GM23338 (cell line): ENCODE measurements around the gene TMPRSS3. TPM values are rescaled to one million over a fixed set of nuclear protein-coding genes. Genes with fewer than 3 reads are reported as not detected.

Source experiments
- ATAC-seq: fragments of 200-7000 bp; cut with Tn5 transposase; 3 replicates; pipeline ENCODE4 v1.9.1; 2020
- DNase-seq: peaks from one replicate; pipeline ENCODE4 v3.0.0-alpha.2; 2015; ENCODE audit warnings: low spot score
- H2AFZ ChIP-seq: fragments of 200-600 bp; sonication (generic); 2 replicates; pipeline ENCODE4 v1.8.0; 2016; ENCODE audit warnings: antibody characterized with exemption, mild to moderate bottlenecking, moderate library complexity
- H3F3A ChIP-seq: fragments of 200-600 bp; sonication (generic); replicated peaks from 2 replicates; pipeline ENCODE4 v1.8.0; 2017; ENCODE audit warnings: antibody characterized with exemption, mixed run types, low read depth
- H3K27ac ChIP-seq: fragments of 200-600 bp; sonication (generic); 2 replicates; pipeline ENCODE4 v1.6.1; 2016; ENCODE audit warnings: low read depth
- H3K27me3 ChIP-seq: fragments of 200-600 bp; sonication (generic); 2 replicates; pipeline ENCODE4 v1.8.0; 2016; ENCODE audit warnings: mild to moderate bottlenecking, mixed run types, moderate library complexity; ENCODE audit not compliant: insufficient read depth
- H3K36me3 ChIP-seq: fragments of 200-600 bp; sonication (generic); 2 replicates; pipeline ENCODE4 v1.8.0; 2016; ENCODE audit warnings: mild to moderate bottlenecking; ENCODE audit not compliant: insufficient read depth
- H3K4me1 ChIP-seq: fragments of 200-600 bp; sonication (generic); 2 replicates; pipeline ENCODE4 v1.8.0; 2016; ENCODE audit warnings: mild to moderate bottlenecking, moderate library complexity; ENCODE audit not compliant: insufficient read depth
- H3K4me2 ChIP-seq: fragments of 200-600 bp; sonication (generic); 2 replicates; pipeline ENCODE4 v1.7.1; 2017; ENCODE audit warnings: mixed run types
- H3K4me3 ChIP-seq: fragments of 200-600 bp; sonication (generic); 2 replicates; pipeline ENCODE4 v1.6.1; 2016; ENCODE audit warnings: mixed run types
- H3K79me2 ChIP-seq: fragments of 200-600 bp; sonication (generic); replicated peaks from 2 replicates; pipeline ENCODE4 v1.8.0; 2017; ENCODE audit warnings: mild to moderate bottlenecking; ENCODE audit not compliant: insufficient read depth
- H3K9me2 ChIP-seq: fragments of 200-600 bp; sonication (generic); 2 replicates; pipeline ENCODE4 v1.8.0; 2017; ENCODE audit not compliant: insufficient read depth
- H4K20me1 ChIP-seq: fragments of 200-600 bp; sonication (generic); replicated peaks from 2 replicates; pipeline ENCODE4 v1.8.0; 2017; ENCODE audit warnings: mild to moderate bottlenecking; ENCODE audit not compliant: insufficient read depth
- H3K27ac Mint-ChIP-seq: 2 replicates; pipeline ENCODE4 v1.8.0; 2020; ENCODE audit warnings: inconsistent platforms, mild to moderate bottlenecking, moderate library complexity, mixed read lengths
- H3K27me3 Mint-ChIP-seq: 3 replicates; pipeline ENCODE4 v1.8.0; 2022; ENCODE audit warnings: low read depth, mild to moderate bottlenecking, moderate library complexity, mixed read lengths, inconsistent platforms; ENCODE audit not compliant: insufficient read depth, poor library complexity
- H3K36me3 Mint-ChIP-seq: 3 replicates; pipeline ENCODE4 v1.8.0; 2021; ENCODE audit warnings: low read depth, mild to moderate bottlenecking, inconsistent platforms, moderate library complexity, mixed read lengths
- H3K4me1 Mint-ChIP-seq: 3 replicates; pipeline ENCODE4 v1.8.0; 2020; ENCODE audit warnings: mild to moderate bottlenecking, inconsistent platforms, mixed read lengths
- H3K4me3 Mint-ChIP-seq: 3 replicates; pipeline ENCODE4 v1.8.0; 2021; ENCODE audit warnings: moderate library complexity, mild to moderate bottlenecking, inconsistent platforms, mixed read lengths
- H3K9me3 Mint-ChIP-seq: 3 replicates; pipeline ENCODE4 v1.8.0; 2020; ENCODE audit warnings: moderate library complexity, mild to moderate bottlenecking, inconsistent platforms, mixed read lengths
- CREB1 ChIP-seq: fragments of 250-450 bp; sonication (Bioruptor Pico); IDR thresholded peaks from 2 replicates; pipeline ENCODE4 v1.5.0; 2020; ENCODE audit warnings: low read depth, mild to moderate bottlenecking, moderate library complexity
- CTCF ChIP-seq, 2 experiments: fragments of 200-600 bp in 1 of 2; sonication (generic) in 1 of 2; conservative IDR thresholded peaks; 2 replicates each; pipeline versions ENCODE4 v1.5.1 to v1.6.1; 2016 to 2017; ENCODE audit warnings: antibody characterized with exemption in 2 of 2, low read depth in 2 of 2, mild to moderate bottlenecking in 2 of 2, moderate library complexity in 1 of 2
- EZH2 ChIP-seq: fragments of 200-600 bp; sonication (generic); IDR thresholded peaks from one replicate; pipeline ENCODE4 v1.8.0; 2017; ENCODE audit warnings: antibody characterized with exemption, mild to moderate bottlenecking, low read depth; ENCODE audit not compliant: unreplicated experiment
- EZH2phosphoT487 ChIP-seq: fragments of 200-600 bp; sonication (generic); IDR thresholded peaks from one replicate; pipeline ENCODE4 v1.8.1; 2018; ENCODE audit warnings: antibody characterized with exemption; ENCODE audit not compliant: unreplicated experiment
- JUNB ChIP-seq: IDR thresholded peaks from one replicate; pipeline ENCODE4 v1.6.1; 2016; ENCODE audit warnings: antibody characterized with exemption; ENCODE audit not compliant: unreplicated experiment
- NANOG ChIP-seq: IDR thresholded peaks from 2 replicates; pipeline ENCODE4 v1.6.1; 2016; ENCODE audit warnings: antibody characterized with exemption, borderline replicate concordance
- POLR2AphosphoS5 ChIP-seq: IDR thresholded peaks from 2 replicates; pipeline ENCODE4 v1.6.1; 2016; ENCODE audit warnings: antibody characterized with exemption, low read depth
- REST ChIP-seq: IDR thresholded peaks from one replicate; pipeline ENCODE4 v1.6.1; 2018; ENCODE audit warnings: antibody characterized with exemption; ENCODE audit not compliant: unreplicated experiment
- STAT1 ChIP-seq: IDR thresholded peaks from one replicate; pipeline ENCODE4 v1.6.1; 2016; ENCODE audit warnings: antibody characterized with exemption; ENCODE audit not compliant: unreplicated experiment
- ZNF114 ChIP-seq: fragments of 250-450 bp; sonication (Bioruptor Pico); IDR thresholded peaks from 2 replicates; pipeline ENCODE4 v1.5.0; 2020; ENCODE audit warnings: mild to moderate bottlenecking, moderate library complexity
- ZNF331 ChIP-seq: fragments of 250-450 bp; sonication (Bioruptor Pico); IDR thresholded peaks from 2 replicates; pipeline ENCODE4 v1.5.0; 2020; ENCODE audit warnings: low read depth, mild to moderate bottlenecking, moderate library complexity
- ZNF462 ChIP-seq: fragments of 250-450 bp; sonication (Bioruptor Pico); IDR thresholded peaks from 2 replicates; pipeline ENCODE4 v1.5.0; 2020; ENCODE audit warnings: mild to moderate bottlenecking, moderate library complexity
- polyA plus RNA-seq: library from polyadenylated mRNA; unstranded; fragments of >200 nt; fragmentation: Nextera tagmentation; extraction: Ambion mirVana; gene quantifications from 2 replicates; pipeline ENCODE4 v1.2.1, GENCODE V29; 2016
- total RNA-seq: library from RNA; depleted of rRNA; stranded (reverse); fragments of >200 nt; shearing (Covaris generic); gene quantifications from 2 replicates; pipeline ENCODE4 v1.2.3, GENCODE V29; 2014
- TF ChIP-seq, protein P1 (sequence below): IDR thresholded peaks from 2 replicates; pipeline ENCODE4 v1.6.1; 2016; ENCODE audit warnings: antibody characterized with exemption

Gene TMPRSS3
- total and polyA plus RNA-seq, 2 experiments from 2014 or later, result 0.17 TPM; not detected in 1

DNA sequence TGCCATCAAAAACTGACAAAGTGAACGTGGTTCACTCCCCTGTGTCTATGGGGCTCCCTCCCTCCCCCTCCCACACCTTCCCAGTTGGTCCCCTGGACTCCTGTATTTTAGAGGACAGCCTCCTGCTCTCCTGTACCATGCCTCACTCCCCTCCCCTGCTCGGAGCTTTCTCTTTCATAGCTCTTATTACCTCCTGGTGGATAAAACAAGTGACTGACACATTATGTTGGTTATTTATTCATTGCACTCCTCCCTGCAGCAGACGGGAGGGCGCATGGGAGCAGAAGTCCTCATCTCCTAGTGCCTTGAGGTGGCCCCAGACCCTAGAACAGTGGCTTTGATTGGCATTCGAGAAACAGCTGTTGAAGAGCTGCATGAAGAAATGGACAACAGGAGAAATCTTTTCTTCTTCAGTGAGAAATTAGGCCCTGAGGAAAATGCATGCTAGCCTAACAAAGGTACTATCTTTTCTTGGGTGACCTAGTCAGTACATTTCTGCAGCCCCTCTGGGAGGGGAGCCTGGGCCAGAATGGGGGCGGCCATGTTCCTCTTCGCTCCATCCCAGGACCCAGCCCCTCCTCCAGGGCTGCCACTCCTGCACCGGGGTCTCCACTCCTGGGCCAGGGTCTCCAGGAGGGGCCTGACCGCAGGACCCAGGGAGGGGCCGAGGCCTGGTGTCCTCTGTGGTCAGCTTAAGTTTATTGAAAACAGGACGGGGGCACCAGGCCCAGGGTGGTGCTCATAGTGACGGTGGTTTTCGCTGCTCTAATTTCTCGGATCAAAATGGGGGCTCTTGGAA lies 28.3 kb downstream of the TMPRSS3 start:
- H3K27ac Mint-ChIP-seq, result no peak overlapping the region
- peaks cover 11% of the 10 kb centered on the region for H3K4me1 Mint-ChIP-seq
- H3K4me3 Mint-ChIP-seq, result no peak overlapping the region
- Histone ChIP-seq H3F3A (no peaks in the 10 kb centered on the region), H3K4me1 (no peaks in the 10 kb centered on the region), H3K9me2 (no peaks in the 10 kb centered on the region), H4K20me1 (no peaks in the 10 kb centered on the region), H3K27me3 (no peaks in the 10 kb centered on the region), H3K27ac (no peak overlapping the region), H3K4me3 (no peak overlapping the region), H2AFZ (no peak overlapping the region), H3K79me2 (no peaks in the 10 kb centered on the region), H3K4me2 (no peak overlapping the region), H3K36me3 (no peaks in the 10 kb centered on the region)
- H3K9me3 Mint-ChIP-seq, result no peaks in the 10 kb centered on the region
- DNase-seq (no peak), ATAC-seq (no peak)
- TF ChIP-seq EZH2phosphoT487 (no peak), REST (no peak), ZNF331 (CRISPR knock-in tag) (no peak), CREB1 (CRISPR knock-in tag) (no peak), ZNF462 (CRISPR knock-in tag) (no peak), STAT1 (no peak), NANOG (no peak), CTCF (conservative IDR thresholded peaks at IDR 0.05; ENCODE audit: low read depth in 2 of 2) (no peak), EZH2 (no peak), POLR2AphosphoS5 (no peak), ZNF114 (CRISPR knock-in tag) (no peak), JUNB (no peak)
- TF ChIP-seq, protein P1, sequence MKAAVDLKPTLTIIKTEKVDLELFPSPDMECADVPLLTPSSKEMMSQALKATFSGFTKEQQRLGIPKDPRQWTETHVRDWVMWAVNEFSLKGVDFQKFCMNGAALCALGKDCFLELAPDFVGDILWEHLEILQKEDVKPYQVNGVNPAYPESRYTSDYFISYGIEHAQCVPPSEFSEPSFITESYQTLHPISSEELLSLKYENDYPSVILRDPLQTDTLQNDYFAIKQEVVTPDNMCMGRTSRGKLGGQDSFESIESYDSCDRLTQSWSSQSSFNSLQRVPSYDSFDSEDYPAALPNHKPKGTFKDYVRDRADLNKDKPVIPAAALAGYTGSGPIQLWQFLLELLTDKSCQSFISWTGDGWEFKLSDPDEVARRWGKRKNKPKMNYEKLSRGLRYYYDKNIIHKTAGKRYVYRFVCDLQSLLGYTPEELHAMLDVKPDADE, result no peak
- H3K27me3 Mint-ChIP-seq, result peaks cover 7% of the 10 kb centered on the region
- H3K36me3 Mint-ChIP-seq, result no peaks in the 10 kb centered on the region
